ENCODE data around the gene SPTBN4.
"Not testable (repeated sequence)": the region's sequence is repeated elsewhere in the genome, so short reads cannot be mapped to it uniquely, and the experiment has no call there.

SPTBN4 gene

DNA sequence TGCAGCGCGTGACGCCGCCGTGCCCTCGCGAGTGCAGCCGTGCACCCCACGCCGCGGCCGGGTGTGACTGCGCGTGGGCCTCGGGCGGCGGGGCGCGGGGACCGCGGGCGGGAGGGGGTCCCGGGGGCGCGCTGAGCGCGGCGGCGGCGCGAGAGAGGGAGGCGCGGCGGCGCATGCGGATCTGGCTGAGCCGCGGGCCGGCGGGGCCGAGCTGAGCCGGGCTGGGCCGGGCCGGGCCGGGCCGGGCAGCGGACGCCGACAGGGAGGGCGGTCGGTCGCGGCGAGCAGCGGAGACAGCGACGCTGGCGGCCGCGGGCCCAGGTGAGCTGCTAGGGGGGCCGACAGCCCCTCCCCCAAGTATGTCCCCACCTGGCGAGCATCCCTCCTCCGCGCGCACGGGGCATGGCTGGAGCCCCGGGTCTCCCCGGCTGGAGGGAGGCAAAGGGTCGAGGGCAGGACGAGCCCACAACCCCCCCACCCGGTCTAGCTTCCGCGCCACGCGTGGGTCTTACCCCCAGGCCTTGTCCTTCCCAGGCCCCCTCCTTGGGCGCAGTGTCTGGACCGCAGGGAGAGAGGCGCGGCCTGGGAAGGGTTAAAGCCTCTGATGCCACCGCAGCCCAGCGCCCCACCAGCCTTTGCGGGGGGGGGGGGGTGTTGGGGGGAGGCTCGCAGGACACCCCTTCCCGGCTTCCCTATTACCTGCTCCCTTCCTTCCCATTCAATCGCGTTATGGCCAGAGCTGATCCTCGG is at the start of gene SPTBN4:
Gene SPTBN4 (plus strand): TSS at position 17 of the 750 bp plus-strand sequence. CDS start 5,621 bp downstream, outside the sequence.
- DNase-seq (ENCODE audit: low read depth): no peak

DNA sequence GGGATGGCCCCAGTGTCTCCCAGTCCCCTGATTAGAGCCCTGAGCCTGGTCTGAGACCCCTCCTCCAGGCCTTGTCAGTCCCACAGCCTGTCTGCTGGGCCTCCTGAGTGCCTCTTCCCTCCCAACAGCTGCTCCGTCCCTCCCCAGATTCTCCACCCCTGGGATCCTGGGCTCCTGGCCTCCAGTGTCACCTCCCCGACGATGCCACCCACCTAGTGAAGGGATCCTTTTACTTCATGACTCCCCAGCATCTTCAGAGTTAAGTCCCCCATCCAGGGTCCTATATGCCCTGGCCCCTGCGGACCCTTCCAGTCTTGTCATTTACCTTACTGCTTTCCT is 49.2 kb upstream of the SPTBN4 start:
- DNase-seq (ENCODE audit: low read depth): no peak

GRCh38 chr19:40418040-40418439 is 48.8 kb upstream of the SPTBN4 start:
- DNase-seq (ENCODE audit: low read depth): no peak

DNA sequence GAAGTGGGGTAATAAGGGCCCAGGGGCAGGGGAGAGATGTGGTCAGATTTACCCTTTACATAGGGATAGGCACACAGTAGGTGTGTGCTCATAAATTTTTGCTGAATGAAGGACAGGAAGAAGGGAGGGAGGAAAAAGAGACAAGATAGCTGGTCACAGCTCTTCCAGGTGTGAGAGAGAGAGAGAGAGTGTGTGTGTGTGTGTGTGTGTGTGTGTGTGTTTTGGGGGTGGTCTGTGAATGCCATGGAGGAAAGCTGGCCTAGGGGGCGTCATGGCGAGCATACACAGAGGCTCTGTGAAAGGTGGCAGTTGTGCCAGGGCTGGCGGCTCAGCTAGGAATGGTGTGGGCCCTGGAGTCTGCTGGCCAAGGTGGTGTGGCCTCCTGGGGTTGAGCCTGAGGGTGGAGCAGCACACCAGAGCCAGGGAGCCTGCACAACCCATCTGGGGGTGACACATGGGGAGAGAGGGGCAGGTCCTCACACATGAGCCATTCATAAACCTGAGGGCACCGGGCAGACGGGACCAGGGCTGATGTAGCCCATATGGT is 47.7 kb upstream of the SPTBN4 start:
- no peak for DNase-seq (ENCODE audit: low read depth)

DNA sequence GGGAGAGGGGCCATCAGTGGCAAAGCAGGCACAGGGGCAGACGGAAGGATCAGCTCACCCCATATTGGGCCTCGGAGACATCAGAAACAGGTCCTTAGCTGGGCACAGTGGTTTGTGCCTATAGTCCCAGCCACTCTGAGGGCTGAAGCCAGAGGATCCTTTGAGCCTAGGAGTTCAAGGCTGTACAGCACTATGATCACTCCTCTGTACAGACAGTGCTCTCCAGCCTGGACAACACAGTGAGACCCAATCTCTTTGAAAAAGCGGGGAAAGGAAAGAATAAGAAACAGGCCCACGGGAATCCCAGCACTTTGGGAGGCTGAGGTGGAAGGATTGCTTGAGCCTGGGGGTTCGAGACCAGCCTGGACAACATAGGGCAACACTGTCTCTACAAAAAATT is 47.0 kb upstream of the SPTBN4 start:
- no peak for DNase-seq (ENCODE audit: low read depth)

GRCh38 chr19:40420451-40420765 is 46.4 kb upstream of the SPTBN4 start:
- DNase-seq (ENCODE audit: low read depth): no peak

GRCh38 chr19:40420766-40421765 is 45.7 kb upstream of the SPTBN4 start:
- peak; percentile 87 for DNase-seq (ENCODE audit: low read depth)

GRCh38 chr19:40421993-40422747 is 44.6 kb upstream of the SPTBN4 start:
- DNase-seq (ENCODE audit: low read depth): no peak

DNA sequence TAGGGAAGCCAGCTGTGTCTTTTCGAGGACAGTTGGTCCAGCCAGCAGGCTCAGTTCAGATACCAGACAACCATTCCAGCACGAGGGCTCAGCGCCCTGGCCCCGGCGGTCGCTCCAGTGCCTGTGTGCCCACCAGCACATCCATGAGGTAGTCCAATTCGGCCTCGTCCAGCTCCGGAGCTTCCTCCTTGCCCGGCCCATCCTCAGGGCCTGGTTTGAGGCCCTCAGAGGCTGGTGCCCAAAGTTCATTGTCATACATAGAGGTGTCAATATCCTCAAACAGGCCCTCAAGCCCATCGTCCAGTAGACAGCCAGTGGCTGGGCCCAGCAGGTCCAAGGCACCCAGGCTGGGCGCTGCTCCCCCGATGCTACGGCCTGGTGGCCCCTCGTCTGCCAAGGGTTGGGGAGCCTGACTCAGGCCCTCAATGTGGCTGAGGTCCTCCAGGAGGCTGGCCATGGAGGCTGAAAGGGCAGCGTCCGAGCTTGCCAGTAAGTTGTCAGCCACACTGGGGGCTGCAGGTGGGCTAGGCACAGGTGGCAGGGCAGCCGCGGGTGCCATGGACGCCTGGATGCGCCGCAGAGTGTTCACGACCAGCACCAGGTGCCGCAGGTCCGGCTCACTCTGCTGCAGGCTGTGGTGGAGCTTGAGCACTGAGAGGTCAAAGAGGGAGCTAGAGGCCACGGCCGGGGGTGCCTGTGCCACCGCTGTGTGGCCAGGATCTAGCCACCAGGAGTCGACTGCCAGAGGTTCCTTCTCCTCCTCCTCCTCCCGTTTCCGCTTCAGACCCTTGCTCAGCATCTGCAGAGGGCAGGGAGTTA is 43.8 kb upstream of the SPTBN4 start:
- DNase-seq (ENCODE audit: low read depth): no peak

- no peak for DNase-seq (ENCODE audit: low read depth)
These were observed 42.9 kb upstream of the SPTBN4 start for GRCh38 chr19:40423938-40424337.

DNA sequence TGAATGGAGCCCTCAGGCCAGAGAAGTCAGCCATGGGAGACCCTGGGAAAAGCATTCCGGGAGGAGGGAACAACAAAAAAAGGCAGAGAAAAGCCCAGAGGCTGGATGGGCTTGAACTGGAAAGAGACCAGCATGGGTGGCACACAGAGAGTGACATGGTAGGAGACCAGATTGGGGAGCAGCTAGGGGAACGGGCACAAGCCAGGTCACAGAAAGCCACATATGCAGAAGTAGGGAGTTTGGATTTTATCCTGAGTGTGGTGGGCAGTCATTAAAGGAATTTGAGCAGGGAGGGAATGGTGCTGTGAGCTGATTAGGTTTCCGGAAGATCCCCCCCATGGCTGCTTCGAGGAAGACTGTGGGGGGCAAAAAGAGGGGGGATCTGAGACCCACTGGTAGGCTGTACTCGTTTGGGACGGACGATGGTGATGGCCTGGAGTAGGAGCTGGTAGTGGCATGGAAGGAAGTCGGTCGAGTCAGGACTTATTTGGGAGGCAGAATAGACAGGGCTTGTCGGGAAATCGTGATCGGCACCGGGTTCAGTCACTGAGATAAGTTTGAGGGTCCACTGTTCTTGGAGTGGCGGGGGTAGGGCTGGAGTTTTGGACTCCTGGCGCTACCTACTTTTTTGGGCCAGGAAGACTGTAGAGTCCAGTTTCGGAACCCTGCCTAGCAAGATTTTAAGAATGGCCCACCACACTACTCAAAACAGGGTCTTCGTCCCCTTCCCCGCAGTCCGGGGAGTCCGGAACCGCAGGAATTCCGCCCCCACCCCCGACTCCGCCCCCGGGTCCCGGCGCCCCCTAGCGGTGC is 42.0 kb upstream of the SPTBN4 start:
- no peak for DNase-seq (ENCODE audit: low read depth)

GRCh38 chr19:40425450-40426287 is 41.1 kb upstream of the SPTBN4 start, which contains the start of gene SERTAD1:
Gene SERTAD1, minus strand, starts transcription at chr19:40425992. Its CDS starts 2,446 bp downstream, at chr19:40423546.
- peak; percentile 98 for DNase-seq (ENCODE audit: low read depth)

DNA sequence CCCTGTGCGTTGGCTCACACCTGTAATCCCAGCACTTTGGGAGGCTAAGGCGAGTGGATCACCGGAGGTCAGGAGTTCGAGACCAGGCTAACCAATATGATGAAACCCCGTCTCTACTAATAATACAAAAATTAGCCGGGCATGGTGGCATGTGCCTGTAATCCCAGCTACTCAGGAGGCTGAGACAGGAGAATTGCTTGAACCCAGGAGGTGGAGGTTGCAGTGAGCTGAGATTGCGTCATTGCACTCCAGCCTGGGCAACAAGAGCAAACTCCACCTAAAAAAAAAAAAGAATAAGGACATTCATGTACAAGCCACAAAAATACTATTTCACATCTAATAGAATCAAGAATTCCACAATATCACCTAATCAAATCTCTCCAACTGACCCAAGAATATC is 38.6 kb upstream of the SPTBN4 start:
- not testable (repeated sequence) for DNase-seq (ENCODE audit: low read depth)

DNA sequence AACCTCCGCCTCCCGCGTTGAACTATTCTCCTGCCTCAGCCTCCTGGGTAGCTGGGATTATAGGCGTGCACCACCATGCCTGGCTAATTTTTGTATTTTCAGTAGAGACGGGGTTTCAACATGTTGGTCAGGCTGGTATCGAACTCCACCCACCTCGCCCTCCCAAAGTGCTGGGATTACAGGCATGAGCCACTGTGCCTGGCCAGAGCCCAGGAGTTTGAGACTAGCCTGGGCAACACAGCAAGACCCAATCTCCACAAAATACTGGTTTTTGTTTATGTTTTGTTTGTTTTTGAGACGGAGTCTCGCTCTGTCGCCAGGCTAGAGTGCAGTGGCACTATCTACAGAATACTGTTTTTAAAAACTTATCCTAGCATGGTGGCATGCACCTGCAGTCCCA is 36.6 kb upstream of the SPTBN4 start:
- DNase-seq (ENCODE audit: low read depth): not testable (repeated sequence)

- no peak for DNase-seq (ENCODE audit: low read depth)
These were observed 35.1 kb upstream of the SPTBN4 start for GRCh38 chr19:40431698-40432097.

DNA sequence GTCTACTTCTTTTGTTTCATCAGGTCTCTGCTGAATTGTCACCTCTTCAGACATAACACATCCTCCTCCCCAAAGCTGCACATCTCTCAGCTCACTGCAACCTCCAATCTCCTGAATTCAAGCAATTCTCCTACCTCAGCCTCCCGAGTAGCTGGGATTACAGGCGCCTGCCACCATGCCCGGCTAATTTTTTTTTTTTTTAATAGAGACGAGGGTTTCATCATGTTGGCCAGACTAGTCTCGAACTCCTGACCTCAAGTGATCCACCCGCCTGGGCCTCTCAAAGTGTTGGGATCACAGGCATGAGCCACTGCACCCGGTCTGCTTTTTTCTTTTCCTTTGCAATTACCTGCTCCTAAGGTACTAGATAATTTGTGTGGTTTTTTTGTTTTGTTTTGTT is 34.0 kb upstream of the SPTBN4 start:
- DNase-seq (ENCODE audit: low read depth): not testable (repeated sequence)

GRCh38 chr19:40433391-40434216 is 33.2 kb upstream of the SPTBN4 start:
- peak; percentile 89 for DNase-seq (ENCODE audit: low read depth)

- DNase-seq (ENCODE audit: low read depth): no peak
These were observed 28.5 kb upstream of the SPTBN4 start for GRCh38 chr19:40438284-40438683.

All from GM04504 (cell line).